ENCODE results near the gene ARHGDIG.
"Not testable (repeated sequence)": the region's sequence is repeated elsewhere in the genome, so short reads cannot be mapped to it uniquely, and the experiment has no call there.

ARHGDIG gene

GRCh38 chr16:264440-264951, 15.9 kb upstream of the ARHGDIG start:
- DNase-seq: no peak

DNA sequence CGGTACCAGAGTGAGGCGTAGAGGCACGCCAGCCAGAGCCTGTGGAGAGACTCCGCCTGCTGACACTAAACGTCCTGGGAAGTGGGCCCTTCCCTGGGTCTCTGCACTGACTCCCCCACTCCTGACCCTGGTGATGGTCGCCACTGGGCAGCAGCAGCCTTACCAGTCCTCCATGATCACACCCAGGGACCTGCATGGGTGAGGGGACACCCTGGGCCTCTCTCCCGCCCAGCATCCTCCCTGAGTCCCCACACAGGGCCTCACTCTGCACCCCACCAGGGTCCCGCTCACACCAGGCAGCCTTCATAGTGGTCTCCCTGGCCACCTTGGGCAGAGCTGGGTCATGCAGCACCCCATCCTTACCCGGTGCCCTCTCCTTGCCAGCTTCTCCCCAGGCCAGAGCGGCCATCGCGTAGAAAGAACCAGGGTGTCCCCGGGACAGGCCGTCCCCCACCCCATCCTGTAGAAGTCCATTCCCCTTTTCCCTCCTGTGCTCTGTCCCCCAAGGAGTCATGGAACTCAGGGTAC, 15.3 kb upstream of the ARHGDIG start:
- no peak for DNase-seq

DNA sequence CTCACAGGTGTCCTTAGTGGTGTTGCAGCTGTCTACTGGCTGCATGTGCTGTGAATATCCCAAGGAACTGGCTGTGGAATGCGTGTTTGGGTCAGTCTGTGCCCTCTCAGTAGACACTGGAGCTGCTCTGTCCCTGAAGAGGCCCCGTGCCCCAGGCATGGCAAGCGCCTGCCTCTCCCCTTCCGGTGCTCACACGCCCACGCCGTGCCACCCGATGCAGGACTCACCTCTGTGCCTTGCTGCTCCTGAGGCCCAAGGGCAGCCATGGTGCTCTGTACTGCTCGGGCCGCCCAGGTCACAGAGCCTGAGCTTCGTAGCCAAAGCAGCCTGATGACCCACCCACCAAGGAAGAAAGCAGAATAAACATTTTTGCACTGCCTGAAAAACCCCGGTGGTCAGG, 14.7 kb upstream of the ARHGDIG start:
- DNase-seq: no peak

- DNase-seq: no peak
Measured at GRCh38 chr16:266258-267164, 13.9 kb upstream of the ARHGDIG start.

DNA sequence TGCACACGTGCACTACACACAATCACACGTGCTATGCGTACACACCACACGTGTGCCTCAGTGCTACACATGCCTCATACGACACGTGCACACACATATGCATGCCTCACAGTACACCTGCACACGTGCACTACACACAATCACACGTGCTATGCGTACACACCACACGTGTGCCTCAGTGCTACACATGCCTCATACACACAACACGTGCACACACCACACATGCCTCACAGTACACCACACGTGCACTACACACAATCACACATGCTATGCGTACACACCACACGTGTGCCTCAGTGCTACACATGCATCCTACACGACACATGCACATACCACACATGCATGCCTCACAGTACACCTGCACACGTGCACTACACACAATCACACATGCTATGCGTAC, 12.8 kb upstream of the ARHGDIG start:
- not testable (repeated sequence) for DNase-seq

GRCh38 chr16:268141-269053, 12.0 kb upstream of the ARHGDIG start:
- no peak for DNase-seq

DNA sequence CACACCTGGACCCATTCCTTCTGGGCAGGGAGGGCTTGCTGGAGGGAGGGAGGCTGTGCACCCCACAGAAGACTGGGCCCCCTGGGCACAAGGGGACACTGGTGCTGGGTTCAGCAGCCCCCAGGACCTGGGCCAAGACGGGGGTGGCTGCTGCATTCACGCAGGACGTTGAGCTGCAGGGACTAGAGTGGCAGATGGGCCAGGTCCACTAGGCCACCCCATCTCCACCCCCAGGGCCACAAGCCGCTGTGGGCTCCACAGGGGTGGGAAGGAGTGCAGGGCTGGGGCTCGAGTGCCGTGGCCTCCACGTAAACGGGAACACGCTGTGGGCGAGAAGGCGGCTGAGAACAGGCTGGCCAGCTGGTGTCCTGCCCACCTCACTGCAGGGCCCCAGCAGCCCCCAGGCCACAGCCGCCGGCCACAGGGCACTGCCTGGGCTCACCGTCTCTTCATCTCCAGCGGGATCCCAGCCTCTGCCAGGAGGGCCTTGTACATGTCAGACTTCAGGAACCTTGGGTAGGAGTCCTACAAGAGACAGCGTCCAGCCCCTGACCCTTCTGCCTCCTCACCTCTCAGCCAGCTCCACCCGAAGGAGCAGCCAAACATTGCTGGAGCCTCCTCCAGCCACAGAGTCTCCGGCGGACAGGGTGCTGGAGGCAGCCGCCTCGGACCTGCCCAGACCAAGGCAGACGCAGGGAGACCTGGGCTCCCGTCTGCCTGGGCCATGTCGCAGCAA, 11.2 kb upstream of the ARHGDIG start:
- DNase-seq: no peak

GRCh38 chr16:270381-271255, 9.8 kb upstream of the ARHGDIG start:
- no peak for DNase-seq

DNA sequence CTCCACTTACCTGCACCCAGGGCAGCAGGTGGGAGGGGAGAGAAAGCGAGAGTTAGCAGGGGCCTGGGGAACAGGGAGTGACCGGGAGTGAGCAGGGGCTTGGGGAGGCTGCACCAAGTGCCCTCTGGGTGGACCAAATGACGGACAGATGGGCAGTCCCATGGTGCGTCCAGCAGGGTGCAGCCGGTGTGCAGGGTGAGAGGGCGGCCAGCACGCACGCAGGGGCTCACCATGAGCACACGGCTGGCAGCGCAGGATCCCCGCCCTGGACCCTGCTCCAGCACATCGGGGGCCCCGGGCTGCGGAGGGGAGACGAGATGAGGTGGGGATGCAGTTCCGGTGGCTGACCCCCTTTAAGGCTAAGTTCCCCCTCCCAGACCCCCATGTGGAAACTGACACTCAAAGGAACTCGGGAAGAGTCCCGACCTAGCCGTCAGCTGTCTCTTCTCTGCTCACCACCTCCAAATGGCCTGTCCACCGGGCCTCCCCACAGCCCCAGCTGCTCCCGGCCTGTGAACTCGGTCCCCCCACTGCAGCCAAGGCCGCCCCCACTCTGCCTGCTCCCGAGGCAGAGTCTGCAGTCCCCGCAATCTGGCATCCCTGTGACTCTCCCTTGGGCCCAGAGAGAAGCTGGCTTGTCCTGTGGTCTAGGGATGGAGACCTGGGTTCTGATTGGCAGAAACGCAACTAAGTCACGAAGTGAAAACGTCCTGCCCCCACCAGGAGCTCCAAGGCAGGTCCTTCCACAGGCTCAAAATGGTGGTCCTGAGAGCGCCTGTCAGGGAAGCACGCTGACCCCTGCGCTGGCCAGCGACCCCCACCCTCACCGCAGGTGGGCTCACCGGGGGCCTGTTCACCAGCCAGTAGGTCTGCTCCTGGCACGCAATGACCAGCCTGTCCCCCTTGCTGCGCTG, 7.5 kb upstream of the ARHGDIG start:
- DNase-seq: no peak

GRCh38 chr16:273547-274421, 6.6 kb upstream of the ARHGDIG start:
- DNase-seq: peak in 1 of 2 experiments; percentile 52

GRCh38 chr16:275041-275641, 5.2 kb upstream of the ARHGDIG start:
- peak in 1 of 2 experiments; percentile 49 for DNase-seq

GRCh38 chr16:275786-276232, 4.6 kb upstream of the ARHGDIG start, which contains the start of gene RGS11:
Gene RGS11 (minus strand): TSS chr16:275944. CDS start chr16:275911, 33 bp downstream.
- DNase-seq: no peak

- no peak for DNase-seq
Measured at GRCh38 chr16:276426-277077, 3.8 kb upstream of the ARHGDIG start.

DNA sequence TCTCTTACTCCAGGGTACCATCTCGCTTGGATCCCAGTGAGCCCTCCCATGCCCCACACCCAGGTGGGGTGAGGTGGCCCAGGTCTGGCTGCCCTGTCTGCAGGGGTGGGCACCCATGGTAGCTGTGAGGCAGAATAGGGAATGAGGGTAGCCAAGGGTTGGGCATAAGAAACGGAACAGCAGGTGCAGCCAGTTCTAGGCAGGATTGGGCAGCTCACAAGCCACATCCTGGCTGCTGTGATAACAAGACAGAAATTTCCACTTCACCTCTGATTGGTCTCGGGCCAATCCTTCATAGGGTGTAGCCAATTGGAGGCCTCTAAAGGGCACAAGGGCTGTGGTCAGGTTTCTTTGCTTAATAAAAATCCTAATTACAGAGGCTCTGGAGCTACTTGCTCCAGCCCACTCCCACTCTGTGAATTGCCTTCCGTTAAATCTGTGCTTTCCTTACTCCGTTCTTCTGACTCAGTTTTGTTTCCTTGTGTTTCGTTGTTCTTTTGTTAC, 1.5 kb upstream of the ARHGDIG start:
- DNase-seq: peak; percentile 50 to 65

- DNase-seq: no peak
Measured at GRCh38 chr16:279531-279930, 860 bp upstream of the ARHGDIG start.

GRCh38 chr16:280005-280460, 358 bp upstream of the ARHGDIG start:
- DNase-seq: no peak

DNA sequence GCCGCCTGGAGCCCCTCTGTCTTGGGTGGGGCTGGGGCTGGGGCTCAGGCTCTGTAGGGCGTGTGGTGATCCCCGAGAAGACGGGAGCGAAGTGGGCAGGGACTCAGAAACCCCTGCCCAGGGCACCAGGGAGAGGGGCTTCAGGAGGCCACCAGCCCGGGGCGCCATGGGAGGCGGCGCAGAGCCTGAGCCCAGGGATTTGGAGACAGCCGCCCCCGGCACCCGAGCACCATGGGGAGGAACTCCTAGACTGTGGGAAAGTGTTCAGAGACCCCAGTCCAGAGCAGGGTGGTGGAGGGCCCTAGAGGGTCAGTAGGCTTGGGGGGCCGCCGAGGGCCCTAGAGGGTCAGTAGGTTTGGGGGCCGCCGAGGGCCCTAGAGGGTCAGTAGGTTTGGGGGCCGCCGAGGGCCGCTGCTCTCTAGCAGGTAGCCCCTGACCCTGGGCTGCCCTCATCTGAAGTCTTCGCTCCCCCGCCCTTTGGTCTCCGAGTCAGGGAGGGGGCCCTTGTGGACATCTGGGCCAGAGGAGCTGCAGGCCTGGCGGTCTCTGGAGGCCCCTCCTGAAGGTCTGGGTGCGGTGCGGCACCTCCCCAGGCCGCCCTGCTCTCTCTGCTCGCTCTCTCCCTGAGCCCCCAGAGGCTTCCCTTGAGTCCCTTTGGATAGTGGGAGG, 734 bp downstream of the ARHGDIG start:
- DNase-seq: no peak

Measured in NCI-H526 (cell line).